Epidermal melanocyte (primary cell): ENCODE measurements around the gene SLC43A2.
"Not testable (repeated sequence)": the region's sequence is repeated elsewhere in the genome, so short reads cannot be mapped to it uniquely, and the experiment has no call there.

Experiments used
- DNase-seq: peaks from one replicate; pipeline ENCODE4 v3.0.0; 2011; ENCODE audit warnings: low spot score; ENCODE audit not compliant: insufficient read length

SLC43A2 gene

GRCh38 chr17:1590029-1590746 lies 38.4 kb downstream of the SLC43A2 start:
- DNase-seq: peak; percentile 83

- no peak for DNase-seq
Observed at GRCh38 chr17:1588821-1589585, 39.6 kb downstream of the SLC43A2 start.

GRCh38 chr17:1584167-1584566 lies 44.5 kb downstream of the SLC43A2 start:
- DNase-seq: no peak

GRCh38 chr17:1583556-1583955 lies 45.1 kb downstream of the SLC43A2 start:
- no peak for DNase-seq

- DNase-seq: no peak
Observed at GRCh38 chr17:1582374-1582773, 46.3 kb downstream of the SLC43A2 start.

- no peak for DNase-seq
Observed at GRCh38 chr17:1580979-1581676, 47.5 kb downstream of the SLC43A2 start.

GRCh38 chr17:1578029-1578428 lies 50.6 kb downstream of the SLC43A2 start:
- no peak for DNase-seq

GRCh38 chr17:1577583-1578013 lies 51.0 kb downstream of the SLC43A2 start:
- no peak for DNase-seq

- DNase-seq: peak; percentile 92
Observed at GRCh38 chr17:1577182-1577581, 51.5 kb downstream of the SLC43A2 start.

- DNase-seq: no peak
Observed at GRCh38 chr17:1576500-1576899, 52.1 kb downstream of the SLC43A2 start.

GRCh38 chr17:1574697-1575471 lies 53.8 kb downstream of the SLC43A2 start:
- no peak for DNase-seq

GRCh38 chr17:1573932-1574696 lies 54.5 kb downstream of the SLC43A2 start:
- DNase-seq: peak; percentile 81

- not testable (repeated sequence) for DNase-seq
Observed at GRCh38 chr17:1572646-1573045, 56.0 kb downstream of the SLC43A2 start.

GRCh38 chr17:1571341-1571704 lies 57.3 kb downstream of the SLC43A2 start:
- DNase-seq: no peak

GRCh38 chr17:1568950-1569810 lies 59.5 kb downstream of the SLC43A2 start:
- DNase-seq: no peak

GRCh38 chr17:1566505-1567199 lies 62.0 kb downstream of the SLC43A2 start:
- DNase-seq: no peak

GRCh38 chr17:1565877-1566276 lies 62.8 kb downstream of the SLC43A2 start:
- no peak for DNase-seq

- no peak for DNase-seq
Observed at GRCh38 chr17:1563786-1564613, 64.6 kb downstream of the SLC43A2 start.
